Limb (tissue), 2 donors: ENCODE results near the gene MYH6.

Experiments used
- DNase-seq, 2 donors: peaks; one replicate each; pipeline ENCODE4 v3.0.0-alpha.2; 2016; ENCODE audit errors: extremely low spot score in 2 of 2

Gene MYH6

DNA sequence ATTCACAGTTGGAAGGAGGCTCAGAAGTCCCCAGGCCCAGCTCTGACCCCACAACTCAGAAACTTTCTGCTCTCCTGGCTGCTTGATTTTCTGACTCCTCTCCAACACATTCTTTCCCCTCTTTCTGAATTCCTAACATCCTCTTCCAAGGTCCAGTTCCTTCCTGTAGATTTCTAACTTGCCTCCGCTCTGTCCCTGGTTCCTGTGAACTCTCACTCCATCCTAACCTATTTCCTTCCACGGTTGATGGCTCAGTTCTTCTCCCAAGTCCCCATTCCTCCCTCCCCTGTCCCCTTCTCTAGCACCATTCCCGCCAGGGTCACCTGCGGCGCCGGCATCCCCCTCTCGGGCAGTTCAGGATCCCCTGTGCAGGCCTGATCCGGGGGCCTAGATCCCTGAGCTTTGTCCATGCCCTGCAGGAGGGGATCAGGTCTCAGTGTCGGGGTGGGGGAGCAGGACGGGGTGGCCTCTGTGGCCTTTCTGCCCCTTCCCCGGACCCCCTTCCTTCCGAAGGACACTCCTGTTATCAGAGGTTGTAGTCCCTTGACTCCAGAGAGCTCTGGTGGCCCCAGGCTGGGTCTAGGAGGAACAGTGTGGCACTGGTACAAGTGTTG lies 49.4 kb downstream of the MYH6 start:
- no peak for DNase-seq

GRCh38 chr14:23358042-23358441 lies 50.0 kb downstream of the MYH6 start:
- DNase-seq, result no peak

DNA sequence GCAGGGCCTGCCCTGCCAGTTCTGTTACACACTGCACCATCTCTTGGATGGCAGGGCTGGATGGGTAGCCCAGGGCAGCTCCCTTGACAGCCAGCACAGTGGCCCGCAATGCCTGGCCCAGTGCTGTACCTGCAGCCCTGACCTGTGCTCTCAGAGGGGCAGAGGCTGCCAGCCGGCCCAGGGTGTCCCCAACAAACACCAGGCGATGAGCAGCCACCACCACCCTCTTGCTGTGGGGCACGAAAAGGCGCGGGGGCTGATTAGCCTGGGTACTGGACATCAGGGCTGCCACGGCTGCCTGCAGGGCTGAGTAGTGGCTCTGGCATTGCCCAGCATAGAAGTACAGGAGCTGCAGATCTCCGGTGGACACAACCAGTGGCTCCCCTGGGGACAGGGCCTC lies 50.8 kb downstream of the MYH6 start:
- no peak for DNase-seq

DNA sequence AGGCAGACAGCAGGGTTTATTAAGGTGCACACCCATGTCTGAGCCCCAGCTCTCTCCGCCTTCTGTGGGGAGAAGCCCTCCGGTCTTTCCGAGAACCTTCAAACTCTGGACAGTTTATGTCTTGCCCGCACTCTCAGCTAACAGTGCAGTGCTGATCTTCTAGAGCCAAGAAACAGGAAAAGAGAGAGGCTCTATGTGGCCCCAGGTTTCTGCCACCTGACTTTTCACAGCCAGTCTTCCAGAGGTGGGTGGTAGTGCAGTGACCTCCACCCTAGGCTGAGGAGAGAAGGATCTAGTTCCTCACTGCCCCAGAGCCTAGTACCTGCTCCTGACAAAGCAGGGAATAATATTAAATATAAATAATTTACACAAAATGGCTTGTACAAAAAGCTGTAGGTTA lies 51.4 kb downstream of the MYH6 start:
- no peak for DNase-seq

- DNase-seq, result no peak
Observed at GRCh38 chr14:23355871-23356435, 52.1 kb downstream of the MYH6 start.

- DNase-seq, result no peak
Observed at GRCh38 chr14:23354990-23355389, 53.1 kb downstream of the MYH6 start.

DNA sequence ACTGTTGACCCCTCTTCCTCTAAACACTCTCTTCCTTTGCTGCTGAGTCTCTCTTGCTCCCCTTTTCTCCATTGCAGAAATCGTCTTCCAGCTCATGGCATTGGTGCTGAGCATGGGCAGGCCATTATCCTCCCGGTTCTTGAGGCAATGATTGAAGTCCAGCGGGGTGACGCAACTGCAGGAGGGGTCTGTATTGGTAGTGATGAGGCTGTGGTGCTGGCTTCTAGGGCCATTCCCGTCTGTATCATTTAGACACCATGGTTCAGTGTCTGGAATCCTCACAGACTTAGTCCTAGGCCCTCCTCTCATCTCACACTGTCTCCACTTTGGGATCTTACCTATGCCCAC lies 54.7 kb downstream of the MYH6 start:
- no peak for DNase-seq

- DNase-seq, result peak; percentile 90 to 93
Observed at GRCh38 chr14:23352506-23353432, 55.3 kb downstream of the MYH6 start, which contains the start of gene SLC22A17. SLC22A17 (minus strand) TSS chr14:23352887.

- DNase-seq, result no peak
Observed at GRCh38 chr14:23351681-23352505, 56.2 kb downstream of the MYH6 start.

DNA sequence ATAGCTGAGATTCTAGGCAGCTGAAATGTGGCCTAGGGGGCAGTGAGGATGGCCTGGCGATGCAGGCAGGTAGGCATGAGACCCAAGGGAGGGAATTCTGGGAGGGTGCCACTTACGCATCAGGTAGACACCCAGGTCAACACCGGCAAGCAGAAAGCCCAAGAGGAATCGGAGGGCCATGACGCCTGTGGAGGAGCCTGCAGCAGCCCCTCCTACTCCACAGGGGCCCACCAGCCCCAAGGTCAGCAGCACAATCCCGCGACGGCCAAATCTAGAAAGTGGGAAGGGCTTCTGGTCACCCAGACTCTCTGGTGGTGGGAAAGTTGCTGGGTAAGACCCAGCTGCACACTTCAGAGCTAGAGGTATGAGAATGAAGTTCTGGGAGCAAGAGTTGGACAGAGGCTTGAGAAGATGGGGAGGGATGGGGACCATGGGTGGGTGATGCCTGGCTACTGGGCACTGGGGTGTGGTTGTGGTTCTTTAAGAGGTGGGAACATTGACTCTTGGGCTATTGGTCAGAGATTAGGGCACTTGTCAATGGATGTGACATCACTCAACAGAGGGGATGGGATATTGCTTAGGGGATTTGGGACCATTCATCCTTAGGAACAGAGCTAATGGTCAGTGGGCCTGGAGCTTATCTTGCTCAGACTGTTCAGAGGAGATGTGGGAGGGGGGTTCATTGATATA lies 58.8 kb downstream of the MYH6 start:
- DNase-seq, result no peak

GRCh38 chr14:23348297-23348655 lies 59.8 kb downstream of the MYH6 start:
- no peak for DNase-seq

DNA sequence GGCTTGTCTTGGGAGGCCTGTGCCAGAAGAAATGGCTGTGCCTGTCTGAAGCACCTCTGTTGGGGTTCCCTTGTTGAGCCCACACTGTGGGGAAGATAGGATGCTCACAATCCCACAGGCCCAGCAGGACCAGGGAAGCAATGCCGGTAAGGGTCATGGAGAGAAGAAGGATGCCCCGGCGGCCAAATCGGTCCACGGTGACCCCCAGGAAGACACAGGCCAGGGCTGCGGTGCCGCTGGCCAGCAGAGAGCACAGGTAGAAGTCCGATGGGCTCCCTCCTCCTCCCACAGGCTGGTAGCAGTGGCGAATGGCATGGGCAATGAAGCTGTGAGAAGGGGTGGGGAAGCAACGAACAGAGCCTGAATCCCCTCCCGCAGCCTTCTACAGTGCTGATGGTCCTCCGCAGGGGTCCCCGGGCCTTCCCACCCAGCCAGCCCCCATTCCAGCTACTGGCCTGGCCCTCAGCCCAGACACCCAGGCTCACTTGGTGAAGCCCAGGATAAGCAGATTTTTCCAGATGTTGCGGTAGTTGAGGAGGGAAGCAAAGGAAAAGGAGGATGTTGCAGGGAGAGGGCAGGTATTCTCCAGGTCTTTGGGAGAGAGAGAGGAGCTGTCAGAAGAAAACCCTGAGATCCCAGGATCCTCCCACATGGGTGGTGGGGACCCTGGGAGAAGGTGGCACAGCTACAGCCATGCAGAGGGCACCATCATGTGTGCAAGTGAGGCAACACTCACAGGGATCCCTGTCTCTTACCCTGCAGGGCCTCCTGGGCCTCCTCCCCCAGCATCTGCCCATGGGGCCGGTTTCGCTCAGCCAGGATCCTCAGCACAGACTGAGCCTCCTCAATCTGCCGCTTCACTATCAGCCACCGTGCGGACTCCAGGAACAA lies 60.4 kb downstream of the MYH6 start:
- no peak for DNase-seq

- no peak for DNase-seq
Observed at GRCh38 chr14:23346693-23347405, 61.2 kb downstream of the MYH6 start.

- DNase-seq, result no peak
Observed at GRCh38 chr14:23345987-23346692, 61.9 kb downstream of the MYH6 start.

DNA sequence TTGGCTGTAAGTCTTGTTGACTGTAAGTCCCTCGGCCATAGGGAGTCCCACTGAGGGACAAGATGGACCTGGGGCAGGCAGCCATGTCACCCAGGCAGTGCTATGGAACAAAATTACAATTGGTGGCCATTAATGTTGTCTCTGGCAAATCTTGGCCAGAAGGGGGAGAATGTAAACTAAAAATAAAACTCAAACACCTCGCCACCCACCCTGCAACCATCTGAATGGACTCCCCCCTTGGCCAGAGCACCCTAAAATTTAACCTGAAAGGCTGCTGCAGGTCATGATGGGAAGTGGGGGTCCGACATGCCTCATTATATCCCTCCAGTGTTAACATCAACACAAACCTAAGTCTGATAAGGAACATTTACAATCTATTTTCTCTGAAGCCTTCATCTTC lies 63.6 kb downstream of the MYH6 start:
- no peak for DNase-seq

DNA sequence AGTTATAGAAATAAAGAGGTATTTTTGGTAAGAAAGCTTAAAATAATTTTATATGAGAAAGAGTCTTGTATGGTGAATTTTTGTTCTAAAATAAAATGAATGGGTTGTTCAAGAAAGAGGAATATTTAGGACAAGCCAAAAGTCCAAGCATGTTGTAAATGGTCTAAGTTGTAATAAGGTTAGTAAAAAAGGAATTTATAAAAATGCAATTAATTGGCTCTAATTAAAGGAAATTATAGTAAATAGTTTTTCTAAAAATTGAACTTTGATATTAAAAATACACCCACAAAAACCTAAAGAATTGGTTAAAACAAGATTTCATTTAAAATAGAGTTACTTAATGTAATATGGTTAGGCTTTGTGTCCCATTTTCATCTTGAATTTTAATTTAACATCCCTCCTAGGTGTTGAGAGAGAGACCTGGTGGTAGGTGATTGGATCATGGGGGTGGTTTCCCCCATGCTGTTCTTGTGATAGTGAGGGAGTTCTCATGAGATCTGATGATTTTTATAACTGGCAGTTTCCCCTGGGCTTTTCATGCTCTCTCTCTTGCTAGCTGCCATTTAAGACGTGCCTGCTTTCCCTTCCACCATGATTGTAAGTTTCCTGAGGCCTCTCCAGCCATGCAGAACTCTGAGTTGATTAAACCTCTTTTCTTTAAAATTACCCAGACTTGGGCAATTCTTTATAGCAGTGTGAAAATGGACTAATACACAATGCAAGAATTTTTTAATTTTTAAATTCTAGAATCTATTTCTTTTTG lies 68.4 kb downstream of the MYH6 start:
- no peak for DNase-seq

DNA sequence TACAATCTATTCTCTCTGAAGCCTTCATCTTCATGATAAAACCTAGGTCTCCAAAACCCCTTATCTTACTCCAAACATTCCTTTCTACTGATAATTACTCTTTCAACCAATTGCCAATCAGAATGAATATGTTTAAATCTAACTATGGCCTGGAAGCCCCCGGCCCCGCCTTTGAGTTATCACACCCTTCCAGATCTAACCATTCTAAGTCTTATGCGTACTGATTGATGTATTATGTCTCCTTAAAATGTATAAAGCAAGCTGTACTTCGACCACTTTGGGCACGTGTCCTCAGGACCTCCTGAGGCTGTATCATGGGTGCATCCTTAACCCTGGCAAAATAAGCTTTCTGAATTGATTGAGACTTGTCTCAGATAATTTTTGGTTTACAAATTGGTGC lies 72.5 kb downstream of the MYH6 start:
- no peak for DNase-seq
